T1000 (cell line): ENCODE results near the gene GFRA1.

Experiments used
- DNase-seq: peaks from one replicate; lab custom pipeline; 2025; ENCODE audit warnings: mixed read lengths; lab: John Stamatoyannopoulos, UW

GFRA1 gene

GRCh38 chr10:116272440-116273283 is at the start of gene GFRA1:
Gene GFRA1 (minus strand): TSS chr10:116273206. CDS start chr10:116272029, 1,177 bp downstream.
- DNase-seq: peak; percentile 54

GRCh38 chr10:116316503-116316902 is 43.5 kb upstream of the GFRA1 start:
- DNase-seq: no peak

- no peak for DNase-seq
Observed at GRCh38 chr10:116312548-116312947, 39.5 kb upstream of the GFRA1 start.

GRCh38 chr10:116311706-116312490 is 38.9 kb upstream of the GFRA1 start:
- DNase-seq: no peak

GRCh38 chr10:116311016-116311415 is 38.0 kb upstream of the GFRA1 start:
- DNase-seq: no peak

- peak; percentile 4 for DNase-seq
Observed at GRCh38 chr10:116307455-116307854, 34.4 kb upstream of the GFRA1 start.

- no peak for DNase-seq
Observed at GRCh38 chr10:116306847-116307246, 33.8 kb upstream of the GFRA1 start.

GRCh38 chr10:116304923-116305322 is 31.9 kb upstream of the GFRA1 start:
- no peak for DNase-seq

GRCh38 chr10:116300542-116300941 is 27.5 kb upstream of the GFRA1 start:
- DNase-seq: no peak

- DNase-seq: no peak
Observed at GRCh38 chr10:116298586-116298985, 25.6 kb upstream of the GFRA1 start.

- DNase-seq: no peak
Observed at GRCh38 chr10:116296291-116296721, 23.3 kb upstream of the GFRA1 start.

GRCh38 chr10:116292493-116292892 is 19.5 kb upstream of the GFRA1 start:
- DNase-seq: no peak

GRCh38 chr10:116289652-116290051 is 16.6 kb upstream of the GFRA1 start:
- no peak for DNase-seq

- DNase-seq: peak; percentile 26
Observed at GRCh38 chr10:116287906-116288501, 15.0 kb upstream of the GFRA1 start.

GRCh38 chr10:116286626-116287200 is 13.7 kb upstream of the GFRA1 start:
- DNase-seq: no peak

GRCh38 chr10:116281775-116282174 is 8.8 kb upstream of the GFRA1 start:
- DNase-seq: no peak

GRCh38 chr10:116278846-116279245 is 5.8 kb upstream of the GFRA1 start:
- DNase-seq: no peak

- DNase-seq: no peak
Observed at GRCh38 chr10:116276981-116277380, 4.0 kb upstream of the GFRA1 start.

GRCh38 chr10:116274064-116274904 is 1.3 kb upstream of the GFRA1 start:
- no peak for DNase-seq

- DNase-seq: peak; percentile 43
Observed at GRCh38 chr10:116271593-116272439, 1.2 kb downstream of the GFRA1 start.
